Measurements from ENCODE around the gene TEX2.

- TF ChIP-seq CTCF (IDR thresholded peaks at IDR 0.05; ENCODE audit: insufficient read depth, low read length, poor library complexity, severe bottlenecking) (no peak), EZH2phosphoT487 (conservative IDR thresholded peaks at IDR 0.05; ENCODE audit: low read length) (no peak)
Measured at GRCh38 chr17:64231567-64232141, 31.4 kb downstream of the TEX2 start.

All from SU-DHL-6 (cell line).